Measurements from ENCODE around the gene GSS. TPM values are rescaled to one million over a fixed set of nuclear protein-coding genes. Genes with fewer than 3 reads are reported as not detected.

Gene GSS
- total and polyA plus RNA-seq, 2 experiments from 2014 or later, result 68.3 to 80.7 TPM

DNA sequence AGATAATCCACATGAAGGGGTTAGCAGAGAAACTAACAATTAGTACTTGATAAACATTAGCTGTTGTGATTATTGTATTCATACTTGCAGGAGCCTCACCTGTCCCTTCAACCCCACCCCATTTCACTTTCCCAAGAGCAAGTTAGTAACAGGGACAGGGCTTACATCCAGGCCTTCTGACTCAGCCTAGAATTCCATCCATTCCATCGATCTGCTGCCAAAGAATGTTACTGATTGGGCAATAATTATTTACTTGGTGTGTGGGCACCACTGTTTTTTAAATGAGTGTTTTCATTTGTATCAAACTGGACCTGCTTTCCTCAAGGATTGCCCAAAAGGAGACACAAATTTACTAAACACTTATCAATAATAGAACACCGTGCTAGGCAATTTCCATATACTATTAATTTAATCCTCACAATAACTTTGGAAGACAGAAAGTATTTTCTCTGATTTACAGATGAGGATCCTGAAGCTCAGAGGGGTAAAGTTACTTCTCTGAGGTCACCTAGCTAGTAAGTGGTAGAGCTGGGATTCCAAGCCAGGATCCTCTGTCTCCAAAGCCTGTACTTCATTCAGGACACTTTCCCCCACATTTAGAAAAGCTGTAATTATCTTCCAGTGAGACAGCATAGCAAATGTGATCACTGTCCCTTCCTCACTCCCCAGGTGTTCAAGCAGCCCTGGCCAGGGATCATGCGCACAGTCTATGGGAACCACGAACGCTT is 32.8 kb downstream of the GSS start:
- H3K79me2 ChIP-seq (ENCODE audit: insufficient read depth), result no peaks in the 10 kb centered on the region
- no peak overlapping the region for H2AFZ ChIP-seq
- H3K4me2 ChIP-seq (ENCODE audit: unreplicated experiment), result peak overlapping the region; percentile 11
- no peaks in the 10 kb centered on the region for H3K27me3 ChIP-seq (replicated peaks; ENCODE audit: insufficient read depth)
- no peaks in the 10 kb centered on the region for H3K9me2 ChIP-seq (ENCODE audit: insufficient read depth)
- TF ChIP-seq EZH2phosphoT487 (IDR thresholded peaks at IDR 0.05; ENCODE audit: insufficient read depth, low read depth), result no peak
- no peak for TF ChIP-seq EZH2 (IDR thresholded peaks at IDR 0.05; ENCODE audit: insufficient read depth, poor library complexity, severe bottlenecking)
- peaks cover 22% of the 10 kb centered on the region for H3F3A ChIP-seq (ENCODE audit: insufficient read depth)
- DNase-seq, result peak; percentile 89
- 60 to 61% methylated on average over 5 of the region's 5 CpGs for WGBS, 2 experiments (ENCODE audit: low coverage in 1 of 2, low lambda C conversion rate in 2 of 2, missing lambda C conversion rate in 2 of 2)
- peaks cover 20% of the 10 kb centered on the region for H3K4me1 ChIP-seq (ENCODE audit: insufficient read depth)
- no peaks in the 10 kb centered on the region for H4K20me1 ChIP-seq (ENCODE audit: insufficient read depth)
- H3K9ac ChIP-seq, result peak overlapping the region; percentile 25; the same call in 1 of the 2 replicates
- peak overlapping the region; percentile 54 for H3K27ac ChIP-seq
- peak overlapping the region; percentile 7; the same call in 1 of the 2 replicates for H3K4me3 ChIP-seq
- in situ Hi-C loops (cut with MboI), result no loop called here
- H3K9me3 ChIP-seq (ENCODE audit: low read depth), result no peaks in the 10 kb centered on the region
- H3K36me3 ChIP-seq (ENCODE audit: low read depth), result peaks cover 13% of the 10 kb centered on the region

- Histone ChIP-seq H3K27me3 (replicated peaks; ENCODE audit: insufficient read depth) (no peaks in the 10 kb centered on the region), H3K4me1 (ENCODE audit: insufficient read depth) (peaks cover 16% of the 10 kb centered on the region), H3K9ac (no peak overlapping the region), H3K27ac (no peak overlapping the region), H3F3A (ENCODE audit: insufficient read depth) (peaks cover 14% of the 10 kb centered on the region), H3K9me3 (ENCODE audit: low read depth) (no peaks in the 10 kb centered on the region), H2AFZ (no peak overlapping the region), H4K20me1 (ENCODE audit: insufficient read depth) (no peaks in the 10 kb centered on the region), H3K9me2 (ENCODE audit: insufficient read depth) (no peaks in the 10 kb centered on the region), H3K4me2 (ENCODE audit: unreplicated experiment) (no peak overlapping the region), H3K79me2 (ENCODE audit: insufficient read depth) (no peaks in the 10 kb centered on the region), H3K36me3 (ENCODE audit: low read depth) (peaks cover 13% of the 10 kb centered on the region), H3K4me3 (no peak overlapping the region)
- DNase-seq, result peak; percentile 44
- in situ Hi-C loops (cut with MboI), result no loop called here
- 46 to 61% methylated on average over 3 of the region's 3 CpGs for WGBS, 2 experiments (ENCODE audit: low coverage in 1 of 2, low lambda C conversion rate in 2 of 2, missing lambda C conversion rate in 2 of 2)
- no peak for TF ChIP-seq EZH2 (IDR thresholded peaks at IDR 0.05; ENCODE audit: insufficient read depth, poor library complexity, severe bottlenecking)
- TF ChIP-seq EZH2phosphoT487 (IDR thresholded peaks at IDR 0.05; ENCODE audit: insufficient read depth, low read depth), result no peak
These were observed 34.2 kb downstream of the GSS start for GRCh38 chr20:34921436-34921835.

DNA sequence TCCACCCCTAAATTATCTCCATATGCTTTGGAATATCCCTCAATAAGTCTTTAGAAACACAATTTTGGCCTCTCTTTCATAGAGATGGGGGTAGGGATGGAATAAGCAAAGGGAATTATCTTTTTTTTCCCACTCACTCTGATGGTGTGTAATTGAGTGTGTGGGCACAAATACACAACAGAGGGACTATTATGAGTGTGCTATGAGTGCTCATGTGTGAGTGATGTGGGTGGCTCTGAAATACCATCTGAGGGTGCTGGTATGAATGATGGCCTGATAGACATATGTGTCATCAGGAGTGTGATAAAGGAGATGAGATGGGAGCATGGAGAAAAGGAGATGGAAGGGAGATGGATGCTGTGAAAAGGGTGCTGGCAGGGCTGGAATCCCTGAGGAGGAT is 35.6 kb downstream of the GSS start:
- Histone ChIP-seq H3K9me2 (ENCODE audit: insufficient read depth) (no peaks in the 10 kb centered on the region), H3K36me3 (ENCODE audit: low read depth) (no peaks in the 10 kb centered on the region), H2AFZ (no peak overlapping the region), H3K27ac (no peak overlapping the region), H3K4me3 (no peak overlapping the region), H3K4me2 (ENCODE audit: unreplicated experiment) (no peak overlapping the region), H3F3A (ENCODE audit: insufficient read depth) (peaks cover 14% of the 10 kb centered on the region), H3K4me1 (ENCODE audit: insufficient read depth) (peaks cover 16% of the 10 kb centered on the region), H3K79me2 (ENCODE audit: insufficient read depth) (no peaks in the 10 kb centered on the region), H3K27me3 (replicated peaks; ENCODE audit: insufficient read depth) (no peaks in the 10 kb centered on the region), H3K9ac (no peak overlapping the region), H3K9me3 (ENCODE audit: low read depth) (no peaks in the 10 kb centered on the region), H4K20me1 (ENCODE audit: insufficient read depth) (no peaks in the 10 kb centered on the region)
- TF ChIP-seq EZH2phosphoT487 (IDR thresholded peaks at IDR 0.05; ENCODE audit: insufficient read depth, low read depth) (no peak), EZH2 (IDR thresholded peaks at IDR 0.05; ENCODE audit: insufficient read depth, poor library complexity, severe bottlenecking) (no peak)
- in situ Hi-C loops (cut with MboI), result no loop called here
- DNase-seq, result no peak

GRCh38 chr20:34916774-34917354 is 38.7 kb downstream of the GSS start:
- DNase-seq, result no peak
- 63 to 71% methylated on average over 2 of the region's 2 CpGs for WGBS, 2 experiments (ENCODE audit: low coverage in 1 of 2, low lambda C conversion rate in 2 of 2, missing lambda C conversion rate in 2 of 2)
- Histone ChIP-seq H3K4me3 (no peak overlapping the region), H3K36me3 (ENCODE audit: low read depth) (no peaks in the 10 kb centered on the region), H3K4me2 (ENCODE audit: unreplicated experiment) (no peak overlapping the region), H3K27ac (no peak overlapping the region), H3K79me2 (ENCODE audit: insufficient read depth) (no peaks in the 10 kb centered on the region; the same call in 1 of the 2 replicates), H3K9me2 (ENCODE audit: insufficient read depth) (no peaks in the 10 kb centered on the region), H2AFZ (no peak overlapping the region), H4K20me1 (ENCODE audit: insufficient read depth) (no peaks in the 10 kb centered on the region), H3K27me3 (replicated peaks; ENCODE audit: insufficient read depth) (no peaks in the 10 kb centered on the region), H3F3A (ENCODE audit: insufficient read depth) (no peaks in the 10 kb centered on the region), H3K9ac (no peak overlapping the region), H3K9me3 (ENCODE audit: low read depth) (no peaks in the 10 kb centered on the region), H3K4me1 (ENCODE audit: insufficient read depth) (no peaks in the 10 kb centered on the region)
- TF ChIP-seq EZH2phosphoT487 (IDR thresholded peaks at IDR 0.05; ENCODE audit: insufficient read depth, low read depth), result no peak
- TF ChIP-seq EZH2 (IDR thresholded peaks at IDR 0.05; ENCODE audit: insufficient read depth, poor library complexity, severe bottlenecking), result no peak
- in situ Hi-C loops (cut with MboI), result no loop called here
